ENCODE results near the gene CHPF.

Gene CHPF

DNA sequence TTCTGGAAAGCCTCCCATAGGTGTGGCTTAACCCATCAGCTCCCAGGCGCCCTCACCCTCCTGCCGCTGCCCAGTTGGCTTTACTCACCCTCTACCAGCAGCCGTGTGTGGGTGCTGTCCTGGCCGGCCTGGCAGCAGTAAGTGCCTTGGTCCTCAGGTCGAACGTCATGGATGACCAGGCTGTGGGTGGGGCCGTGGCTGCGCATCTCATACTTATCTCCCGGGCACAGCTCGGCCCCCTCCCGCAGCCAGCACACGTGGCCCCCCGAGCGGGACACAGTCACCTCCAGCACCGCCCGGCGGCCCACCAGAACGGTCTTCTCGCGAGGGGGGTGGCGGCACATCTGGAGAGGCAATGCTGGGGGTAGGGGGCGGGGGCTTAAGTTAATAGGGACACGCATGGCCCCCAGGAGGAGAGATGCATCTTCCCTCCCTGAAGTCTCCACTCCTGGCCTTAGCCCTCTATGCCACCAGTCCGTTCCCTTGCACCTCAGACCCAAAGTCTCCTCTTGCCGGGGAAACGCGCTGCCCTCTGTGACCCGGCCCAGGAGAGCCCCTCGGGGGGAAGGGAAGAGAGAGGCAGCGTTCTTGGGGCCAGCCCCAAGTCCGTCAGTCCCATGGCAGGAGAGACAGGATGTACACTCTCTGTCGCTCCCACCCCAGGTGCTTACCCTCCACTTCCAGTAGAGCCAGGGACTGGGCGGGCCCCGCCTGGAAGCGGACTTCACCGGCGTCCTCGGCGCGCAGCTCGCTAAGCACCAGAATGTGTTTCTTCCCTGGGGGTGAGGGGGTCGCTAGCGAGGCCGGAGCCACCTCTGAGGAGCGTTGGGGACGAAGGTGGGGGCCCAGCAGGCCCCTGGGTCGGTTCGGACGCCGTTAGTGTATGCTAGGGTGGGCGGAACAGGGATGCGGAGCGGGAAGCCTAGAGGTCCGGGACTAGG lies 8.1 kb upstream of the CHPF start:
- no peak for DNase-seq

DNA sequence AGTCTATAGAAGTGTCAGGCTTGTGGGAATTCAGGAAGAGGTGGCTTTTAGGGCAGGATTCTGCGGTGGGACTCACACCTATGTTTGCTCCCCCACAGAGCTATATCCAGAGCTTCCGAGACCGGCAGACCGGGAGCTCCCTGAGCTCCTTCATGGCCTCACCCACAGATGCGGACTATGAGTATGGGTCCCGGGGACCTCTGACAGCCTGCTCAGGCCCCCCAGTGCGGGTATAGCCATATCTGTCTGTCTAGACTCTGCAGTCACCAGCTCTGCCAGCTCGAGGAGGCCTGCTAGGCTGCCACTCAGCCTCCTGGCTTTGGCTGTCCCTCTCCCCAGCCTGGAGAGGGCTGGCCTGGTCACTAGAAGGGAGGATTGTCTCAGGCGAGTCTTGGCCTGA lies 6.0 kb upstream of the CHPF start:
- DNase-seq = no peak

DNA sequence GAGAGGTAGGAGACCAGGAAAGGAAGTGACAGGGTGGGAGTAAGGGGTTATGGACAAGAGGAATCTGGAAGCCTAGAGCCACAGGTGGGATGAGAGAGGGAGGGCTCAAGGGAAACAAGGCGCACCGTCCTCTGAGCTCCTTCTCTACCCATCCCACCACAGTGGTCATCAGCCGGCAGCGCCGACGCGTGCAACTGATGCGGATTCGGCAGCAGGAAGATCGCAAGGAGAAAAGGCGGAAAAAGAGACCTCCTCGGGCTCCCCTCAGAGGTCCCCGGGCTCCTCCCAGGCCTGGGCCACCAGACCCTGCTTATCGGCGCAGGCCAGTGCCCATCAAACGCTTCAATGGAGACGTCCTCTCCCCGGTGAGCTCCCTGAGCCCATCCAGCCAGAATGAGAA lies 5.4 kb upstream of the CHPF start:
- no peak for DNase-seq

DNA sequence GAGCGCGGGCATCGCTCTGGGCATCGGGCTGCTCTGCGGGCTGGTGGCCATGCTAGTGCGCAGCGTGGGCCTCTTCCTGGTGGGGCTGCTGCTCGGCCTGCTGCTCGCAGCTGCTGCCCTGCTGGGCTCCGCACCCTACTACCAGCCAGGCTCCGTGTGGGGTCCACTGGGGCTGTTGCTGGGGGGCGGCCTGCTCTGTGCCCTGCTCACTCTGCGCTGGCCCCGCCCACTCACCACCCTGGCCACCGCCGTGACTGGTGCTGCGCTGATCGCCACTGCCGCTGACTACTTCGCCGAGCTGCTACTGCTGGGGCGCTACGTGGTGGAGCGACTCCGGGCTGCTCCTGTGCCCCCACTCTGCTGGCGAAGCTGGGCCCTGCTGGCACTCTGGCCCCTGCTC lies 4.0 kb upstream of the CHPF start:
- DNase-seq = no peak

DNA sequence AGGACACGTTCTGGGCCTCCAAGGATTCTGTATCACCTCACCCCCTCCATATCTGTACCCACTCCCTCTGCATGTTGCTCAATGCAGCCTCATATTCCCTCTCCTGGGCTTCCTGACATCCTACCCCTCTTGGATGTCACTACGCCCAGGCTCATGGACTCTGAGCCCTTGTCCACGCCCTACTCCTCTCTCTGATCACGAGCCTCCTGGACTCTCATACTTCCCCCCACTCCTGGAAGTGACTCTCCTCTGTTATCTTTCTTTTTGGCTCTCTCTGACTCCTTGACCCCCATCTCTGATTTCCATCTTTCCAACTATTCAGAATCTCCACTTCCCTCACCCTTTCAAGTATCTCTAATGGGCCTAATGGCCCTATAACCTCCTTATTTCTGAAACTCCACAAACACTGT lies 2.3 kb upstream of the CHPF start:
- DNase-seq = no peak

DNA sequence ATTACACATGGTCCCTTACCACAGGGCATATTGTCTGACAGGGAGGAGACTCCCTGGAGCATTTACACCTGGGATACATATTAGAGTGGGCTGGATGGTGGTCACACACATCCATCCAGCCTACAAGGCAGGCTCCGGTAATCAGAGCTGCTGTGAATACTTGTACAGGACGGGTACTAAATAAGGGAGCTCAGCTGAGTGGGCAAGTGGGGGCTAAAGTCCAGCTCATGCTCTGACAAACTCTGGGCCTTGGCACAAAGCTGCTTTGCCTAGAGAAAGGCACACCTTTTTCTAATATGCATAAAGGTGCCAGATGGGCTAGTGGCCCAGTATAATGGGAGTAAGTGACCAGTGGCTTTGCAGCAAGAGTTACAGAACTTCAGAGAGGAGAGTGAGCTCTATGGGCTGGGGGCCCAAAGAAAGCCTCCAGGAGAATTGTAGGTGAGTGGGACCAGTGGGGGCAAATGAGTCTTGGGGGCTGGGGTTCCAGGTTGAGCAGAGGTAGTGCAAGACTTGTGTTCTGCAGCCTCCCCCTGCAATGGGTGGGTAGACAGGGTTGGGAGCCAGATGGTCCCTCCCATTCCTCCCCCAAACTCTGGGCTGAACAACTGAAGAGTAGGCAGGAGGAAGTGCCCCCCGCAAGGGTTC lies 1.8 kb upstream of the CHPF start:
- no peak for DNase-seq

DNA sequence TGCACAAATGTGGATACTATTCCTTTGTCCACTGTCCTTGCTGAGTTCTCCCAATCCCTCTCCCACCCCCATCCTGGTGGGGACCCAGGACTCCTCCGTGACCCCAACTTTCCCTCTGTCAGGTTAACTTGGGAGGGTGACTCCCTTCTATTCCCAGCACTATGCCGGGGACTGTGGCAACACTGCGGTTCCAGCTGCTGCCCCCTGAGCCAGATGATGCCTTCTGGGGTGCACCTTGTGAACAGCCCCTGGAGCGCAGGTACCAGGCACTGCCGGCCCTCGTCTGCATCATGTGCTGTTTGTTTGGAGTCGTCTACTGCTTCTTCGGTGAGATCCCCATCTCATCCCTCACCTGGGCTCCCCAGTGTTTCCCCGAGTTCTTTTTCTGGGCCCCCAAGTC lies 958 bp upstream of the CHPF start:
- no peak for DNase-seq

DNA sequence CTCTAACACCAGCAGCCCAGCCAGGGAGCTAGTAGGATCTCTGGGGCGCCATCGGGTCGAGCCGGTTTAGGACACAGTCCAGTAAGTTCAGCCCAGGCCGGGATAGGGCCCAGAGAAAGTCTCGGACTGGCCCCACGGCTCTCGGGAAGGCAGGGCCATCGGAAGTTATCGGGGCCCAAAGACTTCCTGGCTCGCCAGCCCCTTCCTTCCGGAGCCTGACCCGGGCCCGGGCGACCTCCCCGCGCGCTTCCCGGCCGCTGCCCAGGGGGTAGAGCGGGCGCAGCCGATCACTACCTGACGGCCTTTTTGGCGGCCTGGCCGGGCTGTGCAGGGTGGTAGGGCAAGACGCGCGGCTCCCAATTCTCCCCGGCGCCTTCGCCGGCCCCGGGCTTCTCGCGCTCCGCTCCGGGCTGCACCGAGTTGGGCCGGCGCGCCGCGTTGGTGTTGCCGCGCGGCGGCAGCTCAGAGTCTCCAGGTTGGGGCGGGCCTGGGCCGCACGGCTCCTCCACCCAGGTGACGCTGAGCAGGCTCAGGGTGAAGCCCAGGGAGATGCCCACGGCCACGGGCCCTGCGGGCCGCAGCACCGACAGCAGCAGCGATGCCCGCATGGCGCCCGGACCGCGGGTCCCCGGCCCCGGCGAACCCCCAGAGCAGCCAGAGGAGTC lies 546 bp downstream of the CHPF start:
- no peak for DNase-seq

DNA sequence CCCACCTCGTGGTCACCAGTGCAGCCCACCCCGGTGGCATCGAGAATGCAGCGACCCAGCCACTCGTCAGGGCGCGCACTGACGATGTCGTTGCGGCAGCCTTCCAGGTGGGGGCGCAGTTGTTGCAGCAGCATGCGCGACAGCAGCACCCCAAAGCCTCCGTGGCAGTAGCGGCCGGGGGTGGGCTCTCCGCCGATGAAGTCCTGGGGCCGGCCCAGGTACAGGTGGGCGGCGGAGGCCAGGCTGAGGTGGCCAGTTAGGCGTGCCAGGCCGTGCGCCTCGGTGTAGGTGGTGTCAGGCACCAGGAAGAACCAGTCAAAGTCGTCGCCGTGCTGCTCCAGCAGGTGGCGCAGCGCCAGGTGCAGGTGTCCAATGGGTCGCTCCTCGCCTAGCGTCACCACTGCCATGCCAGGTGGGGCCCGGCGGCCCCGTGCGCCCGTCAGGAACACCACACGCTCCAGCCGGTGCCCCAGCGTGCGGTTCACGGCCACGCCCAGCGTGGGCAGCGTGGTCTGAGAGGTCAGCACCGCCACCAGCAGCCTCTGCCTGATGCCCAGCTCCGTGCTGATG lies 1.9 kb downstream of the CHPF start:
- DNase-seq = no peak

DNA sequence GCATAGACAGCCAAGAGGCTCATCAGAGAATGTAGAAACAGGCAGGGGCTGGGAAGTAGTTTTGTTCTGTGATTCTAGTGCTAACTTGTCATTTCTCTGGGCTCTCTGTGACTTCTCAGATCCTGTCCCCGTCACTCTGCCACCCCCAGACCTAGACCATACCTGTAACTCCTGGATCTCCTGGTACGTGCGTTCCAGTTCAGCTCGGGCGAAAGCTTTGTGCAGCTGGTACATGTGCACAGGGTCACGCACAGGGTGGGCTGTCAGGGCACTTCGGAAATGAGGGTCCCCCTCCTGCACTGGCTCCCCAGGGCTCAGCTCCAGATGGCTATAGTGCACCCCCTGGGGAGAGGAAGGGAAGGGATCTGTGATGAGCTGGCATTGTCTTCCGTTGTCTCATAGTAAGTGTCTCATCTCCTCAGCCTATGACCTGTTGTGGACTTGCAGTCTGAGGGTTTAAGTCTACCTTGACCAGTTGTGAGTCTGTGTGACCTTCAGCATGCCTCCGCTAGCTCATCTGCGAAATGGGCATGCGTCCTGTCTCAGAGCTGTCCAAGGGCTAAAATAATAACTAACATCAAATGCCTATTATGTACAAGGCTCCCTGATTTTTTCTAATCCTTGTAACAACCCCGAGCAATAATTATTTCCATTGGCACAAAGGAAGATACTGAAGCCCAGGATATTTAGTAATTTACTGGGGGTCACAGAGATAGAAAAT lies 2.7 kb downstream of the CHPF start:
- DNase-seq = no peak

DNA sequence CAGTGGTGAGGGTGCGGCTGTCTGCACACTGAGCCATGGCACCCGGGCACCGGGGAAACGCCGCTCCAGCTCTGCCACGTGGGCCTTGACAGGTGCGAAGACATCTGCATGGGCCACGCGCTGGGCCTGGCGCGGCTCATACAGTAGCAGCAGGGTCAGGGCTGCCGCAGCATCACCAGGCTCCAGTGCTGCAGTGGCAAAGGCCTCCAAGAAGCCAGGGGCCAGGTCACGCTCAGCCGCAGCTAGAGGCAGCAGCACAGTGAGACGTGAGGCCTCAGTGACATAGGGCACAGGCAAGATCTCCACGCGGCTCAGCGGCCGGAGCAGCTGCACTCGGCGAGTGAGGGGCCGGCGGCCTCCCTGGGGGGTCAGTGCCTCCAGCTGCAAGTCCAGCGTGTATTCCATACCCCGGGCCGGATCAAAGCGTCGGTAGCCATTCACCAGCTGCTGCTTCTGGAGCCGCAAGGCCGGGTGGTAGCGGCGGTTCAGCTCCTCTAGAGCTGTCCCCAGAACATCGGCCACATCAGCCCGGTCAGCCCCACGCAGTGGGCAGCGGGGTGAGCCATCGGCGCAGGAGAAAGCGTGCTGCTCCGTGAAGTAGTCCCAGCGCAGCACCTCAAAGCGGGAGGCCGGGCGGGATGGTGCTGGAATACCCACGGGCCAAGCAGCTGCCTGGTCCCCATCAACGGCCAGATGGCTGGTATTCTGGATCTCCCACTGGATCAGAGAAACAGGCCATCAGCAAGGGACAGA lies 3.5 kb downstream of the CHPF start:
- no peak for DNase-seq

DNA sequence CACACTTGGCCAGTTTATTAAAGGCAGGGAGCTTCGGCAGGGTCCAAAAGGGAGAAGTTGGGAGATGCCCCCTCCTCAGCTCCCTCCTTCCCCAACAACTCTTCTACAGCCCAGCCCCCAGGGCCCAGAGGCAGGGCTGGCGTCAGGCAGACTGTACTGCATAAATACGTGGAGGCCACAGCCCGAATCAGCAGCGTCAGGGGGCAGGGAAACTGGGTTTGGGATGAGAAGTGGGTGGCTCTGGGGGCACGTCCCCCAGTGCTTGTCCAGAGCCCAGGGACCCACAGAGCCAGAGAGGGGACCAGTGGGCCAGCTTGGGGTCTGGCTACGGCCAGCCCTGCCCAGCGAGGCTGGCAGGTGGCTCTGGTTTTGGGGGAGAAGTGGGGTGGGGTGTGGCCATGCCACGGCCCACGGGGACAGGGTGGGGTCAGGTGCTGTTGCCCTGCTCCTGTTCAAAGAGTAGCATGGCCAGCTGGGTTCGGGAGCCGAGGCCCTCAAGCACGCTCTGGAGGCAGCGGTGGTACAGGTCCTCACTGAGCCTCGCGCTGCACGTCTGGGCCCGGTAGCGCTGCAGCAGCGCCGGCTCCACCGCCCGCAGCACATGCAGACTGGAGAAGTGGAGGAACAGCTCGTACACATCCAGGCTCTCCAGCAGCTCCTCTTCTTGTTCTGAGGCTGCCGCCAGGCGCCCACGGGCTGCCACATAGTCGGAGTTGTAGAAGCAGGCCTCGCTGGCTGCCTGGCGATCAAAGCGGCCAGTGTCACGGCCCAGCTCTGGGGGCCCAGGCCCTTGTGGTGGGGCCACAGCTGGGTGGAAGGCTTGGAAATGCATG lies 4.4 kb downstream of the CHPF start:
- DNase-seq = no peak

DNA sequence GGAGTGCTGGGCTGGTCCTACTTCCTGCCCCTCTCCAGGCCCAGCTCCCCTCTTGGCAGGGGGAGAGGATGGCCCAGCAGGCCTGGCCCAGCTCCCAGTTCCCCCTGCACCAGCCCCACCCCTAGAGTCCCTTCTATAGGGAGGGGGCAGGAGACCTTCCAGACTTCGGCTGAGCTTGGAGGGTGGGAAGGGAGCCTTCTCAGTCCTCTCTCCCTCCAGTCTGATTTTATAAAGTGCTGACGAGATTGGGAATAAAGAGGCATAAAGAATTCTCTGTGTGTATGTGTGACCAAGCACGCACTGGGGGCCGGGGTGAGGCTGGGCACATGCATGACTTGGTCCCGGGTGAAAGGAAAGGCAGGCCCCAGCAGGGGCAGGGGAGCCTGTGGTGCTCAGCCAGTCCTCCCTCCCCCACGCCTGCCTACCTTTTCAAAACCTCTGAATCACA lies 5.1 kb downstream of the CHPF start:
- no peak for DNase-seq

DNA sequence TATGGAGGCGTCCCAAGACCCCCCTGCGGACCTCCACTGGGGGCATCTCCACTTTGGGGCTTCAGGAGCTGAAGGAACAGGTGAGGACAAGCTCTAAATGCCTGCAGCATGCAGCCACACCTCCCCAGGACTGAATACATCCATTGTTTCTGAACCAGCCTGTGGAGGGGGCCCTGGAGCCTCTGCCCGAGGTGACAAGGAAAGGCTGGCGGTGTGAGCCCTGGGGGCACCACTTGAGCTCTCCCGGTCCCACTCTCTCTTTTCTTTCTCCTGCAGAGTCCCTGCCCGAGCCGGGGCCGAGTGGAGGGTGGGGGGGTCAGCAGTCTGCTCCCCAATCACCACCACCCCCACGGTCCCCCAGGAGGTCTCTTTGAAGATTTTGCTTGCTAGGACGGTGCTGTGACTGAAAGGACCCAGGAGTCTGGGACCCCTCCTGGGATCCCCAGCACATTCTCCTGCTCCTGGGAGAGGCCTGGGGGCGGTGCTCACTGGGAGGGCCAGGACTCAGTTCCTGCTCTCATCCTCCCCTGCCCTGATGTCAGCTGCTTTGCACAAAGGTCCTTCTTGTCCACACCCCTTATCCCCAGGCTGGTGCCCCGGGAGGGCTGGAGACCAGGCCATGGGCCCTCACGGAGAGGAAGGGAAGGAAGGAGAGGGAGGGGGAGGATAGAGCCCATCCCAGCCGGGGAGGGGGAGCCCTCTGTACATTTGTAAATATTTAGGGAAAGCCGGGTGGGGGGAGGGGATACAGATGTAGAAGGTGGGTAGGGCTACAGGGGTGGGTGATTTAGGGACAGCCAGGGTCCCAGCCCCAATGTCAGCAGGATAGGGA lies 5.7 kb downstream of the CHPF start:
- DNase-seq = no peak

DNA sequence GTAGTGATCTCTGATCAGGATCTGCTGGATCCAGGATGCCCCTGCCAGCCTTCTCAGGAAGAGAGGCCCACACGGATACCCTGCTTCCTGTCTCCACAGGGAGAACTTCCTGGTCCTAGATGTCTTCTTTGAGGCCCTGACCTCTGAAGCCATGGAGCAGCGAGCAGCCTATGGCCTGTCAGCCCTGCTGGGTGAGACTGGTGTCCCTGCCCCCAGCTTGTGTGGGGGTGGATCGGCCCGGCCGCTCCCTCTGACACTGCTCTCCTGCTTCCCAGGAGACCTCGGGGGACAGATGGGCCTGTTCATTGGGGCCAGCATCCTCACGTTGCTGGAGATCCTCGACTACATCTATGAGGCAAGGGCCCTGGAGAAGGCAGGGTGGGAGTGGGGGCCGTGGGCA lies 6.6 kb downstream of the CHPF start:
- DNase-seq = no peak

DNA sequence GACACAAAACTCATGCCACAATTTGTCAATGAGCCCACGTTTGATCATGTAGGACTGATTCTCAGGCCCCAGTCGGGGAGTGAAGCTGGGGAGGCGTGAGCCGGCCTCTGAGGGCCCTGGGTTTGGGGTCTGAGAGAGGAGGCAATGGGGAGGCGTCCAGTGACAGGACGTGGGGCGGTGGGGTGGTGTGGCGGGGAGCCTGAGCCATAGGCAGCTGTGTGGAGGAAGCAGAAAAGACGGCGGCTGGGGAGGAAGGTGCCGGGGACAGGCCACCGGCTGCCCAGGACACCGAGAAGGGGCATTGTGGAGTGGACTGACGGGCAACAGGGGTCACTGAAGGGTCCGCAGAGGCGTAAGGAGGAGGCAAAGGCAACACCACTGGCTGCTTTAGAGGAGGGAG lies 7.2 kb downstream of the CHPF start:
- DNase-seq = no peak

DNA sequence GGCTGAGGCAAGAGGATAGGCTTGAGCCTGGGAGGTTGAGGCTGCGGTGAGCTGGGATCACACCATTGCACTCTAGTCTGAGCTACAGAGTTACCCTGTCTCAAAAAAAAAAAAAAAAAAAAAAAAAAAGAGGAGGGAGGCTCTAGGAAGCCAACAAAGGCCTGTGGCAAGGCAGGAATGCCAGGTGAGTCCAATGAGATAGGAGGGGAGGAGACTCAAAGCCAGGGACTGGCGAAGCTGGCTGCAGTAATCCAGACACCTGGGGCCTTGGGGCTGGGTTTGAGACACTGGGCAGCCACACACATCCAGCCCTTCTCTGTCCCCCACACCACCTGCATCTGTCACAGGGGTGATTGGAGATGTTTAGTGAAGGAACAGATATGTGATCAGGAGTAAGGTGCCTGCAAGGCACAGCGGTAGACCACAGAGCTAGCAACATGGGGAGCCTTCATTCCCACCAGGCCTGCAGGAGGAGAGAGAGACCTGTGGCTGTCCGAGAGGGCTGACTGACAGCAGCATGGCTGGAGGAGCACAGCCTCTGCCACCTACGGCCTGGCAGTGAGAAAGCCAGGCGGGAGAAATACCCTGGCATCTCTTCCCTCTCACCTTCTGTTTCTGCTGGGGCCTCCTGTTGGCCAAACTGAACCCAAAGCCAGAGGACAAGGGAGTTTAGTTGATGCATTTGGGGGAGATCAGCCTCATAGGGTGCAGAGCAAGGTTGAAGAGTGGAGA lies 9.5 kb downstream of the CHPF start:
- no peak for DNase-seq

DNA sequence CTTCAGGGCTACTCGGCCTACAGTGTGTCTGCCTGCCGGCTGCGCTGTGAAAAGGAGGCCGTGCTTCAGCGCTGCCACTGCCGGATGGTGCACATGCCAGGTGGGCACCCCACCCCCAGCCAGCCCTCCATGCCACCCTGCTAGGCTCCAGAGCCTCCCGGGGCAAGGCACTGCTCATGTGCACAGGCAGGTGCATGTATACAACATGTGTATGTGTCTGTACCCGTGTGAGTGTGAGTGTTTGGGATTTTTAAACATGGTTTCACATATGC lies 11.3 kb downstream of the CHPF start:
- DNase-seq = no peak

DNA sequence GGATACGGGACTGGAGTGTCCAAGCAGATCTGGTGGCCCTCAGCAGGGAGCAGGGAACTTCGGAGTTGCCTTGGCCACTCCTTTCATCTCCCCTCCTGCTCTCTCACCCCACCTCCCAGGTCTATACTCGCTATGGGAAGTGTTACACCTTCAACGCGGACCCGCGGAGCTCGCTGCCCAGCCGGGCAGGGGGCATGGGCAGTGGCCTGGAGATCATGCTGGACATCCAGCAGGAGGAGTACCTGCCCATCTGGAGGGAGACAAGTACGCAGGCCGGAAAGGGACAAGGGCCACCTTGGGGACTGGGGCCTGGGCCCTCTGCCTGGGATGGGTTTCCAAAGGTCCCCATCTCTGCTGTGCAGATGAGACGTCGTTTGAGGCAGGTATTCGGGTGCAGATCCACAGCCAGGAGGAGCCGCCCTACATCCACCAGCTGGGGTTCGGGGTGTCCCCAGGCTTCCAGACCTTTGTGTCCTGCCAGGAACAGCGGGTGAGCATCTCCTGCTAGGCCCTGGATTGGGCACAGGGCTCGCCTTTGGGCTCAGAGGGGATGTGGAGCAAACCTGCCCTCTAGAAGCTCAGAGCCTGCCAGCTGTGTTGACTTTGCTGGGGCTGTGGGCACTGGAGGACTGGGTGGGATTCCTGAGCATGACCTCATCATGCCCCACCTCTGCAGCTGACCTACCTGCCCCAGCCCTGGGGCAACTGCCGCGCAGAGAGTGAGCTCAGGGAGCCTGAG lies 11.8 kb downstream of the CHPF start:
- DNase-seq = no peak
